Activated T-cell treated with anti-CD3 and anti-CD28 coated beads, Interleukin-2, amount 50 U/mL, for 72 hours (primary cell): Measurements from ENCODE around the gene MYT1. TPM values are rescaled to one million over a fixed set of nuclear protein-coding genes. Genes with fewer than 3 reads are reported as not detected.

Source experiments
- ATAC-seq, 2 donors: fragments of 150-1000 bp; cut with Tn5 transposase; replicated peaks in 1 of 2; 2 replicates each; pipeline ENCODE4 v1.10.0; 2021; ENCODE audit warnings: moderate library complexity in 2 of 2, mild to moderate bottlenecking in 1 of 2
- DNase-seq, 2 donors: peaks; one replicate each; pipeline ENCODE4 v3.0.0; 2021 to 2022; ENCODE audit warnings: mixed read lengths in 1 of 2
- H3K27ac Mint-ChIP-seq: one replicate; pipeline ENCODE4 v1.8.0; 2022; ENCODE audit warnings: mild to moderate bottlenecking, moderate library complexity, mixed read lengths
- H3K27me3 Mint-ChIP-seq: one replicate; pipeline ENCODE4 v1.8.0; 2022; ENCODE audit warnings: low read depth, mixed read lengths
- H3K36me3 Mint-ChIP-seq, 2 donors: one replicate each; pipeline ENCODE4 v1.8.0; 2022; ENCODE audit warnings: mixed read lengths in 2 of 2, mild to moderate bottlenecking in 1 of 2; ENCODE audit not compliant: insufficient read depth in 2 of 2
- H3K4me1 Mint-ChIP-seq: one replicate; pipeline ENCODE4 v1.8.0; 2022; ENCODE audit warnings: low read depth, mixed read lengths
- H3K4me3 Mint-ChIP-seq, 2 donors: one replicate each; pipeline ENCODE4 v1.8.0; 2022; ENCODE audit warnings: mild to moderate bottlenecking in 2 of 2, mixed read lengths in 2 of 2, moderate library complexity in 2 of 2
- H3K9me3 Mint-ChIP-seq, 2 donors: one replicate each; pipeline ENCODE4 v1.8.0; 2022; ENCODE audit warnings: mixed read lengths in 2 of 2
- total RNA-seq, 2 donors: library from RNA; stranded (reverse); gene quantifications; one replicate each; pipeline ENCODE4 v1.2.3, GENCODE V29; 2022

The MYT1 gene
- total RNA-seq, 2 donors from 2014 or later: 0.12 to 0.23 TPM

DNA sequence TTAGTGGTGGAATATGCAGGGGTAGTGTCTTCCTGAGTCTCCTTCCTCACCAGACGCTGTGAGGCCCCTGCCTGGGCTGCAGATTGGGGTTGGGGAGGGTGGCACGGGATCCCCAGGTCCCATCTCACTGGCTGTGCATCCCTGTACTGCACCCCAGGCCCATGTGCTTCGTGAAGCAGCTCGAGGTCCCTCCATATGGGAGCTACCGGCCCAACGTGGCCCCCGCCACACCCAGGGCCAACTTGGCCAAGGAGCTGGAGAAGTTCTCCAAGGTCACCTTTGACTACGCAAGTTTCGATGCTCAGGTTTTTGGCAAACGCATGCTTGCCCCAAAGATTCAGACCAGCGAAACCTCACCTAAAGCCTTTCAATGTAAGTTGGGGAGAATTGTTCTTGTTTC lies 52.7 kb downstream of the MYT1 start:
- no peaks in the 10 kb centered on the region for H3K36me3 Mint-ChIP-seq
- H3K27ac Mint-ChIP-seq: no peak overlapping the region
- DNase-seq (no peak), ATAC-seq (no peak)
- H3K4me3 Mint-ChIP-seq: no peak overlapping the region
- peaks cover 7% of the 10 kb centered on the region for H3K4me1 Mint-ChIP-seq
- H3K9me3 Mint-ChIP-seq: no peaks in the 10 kb centered on the region
- H3K27me3 Mint-ChIP-seq: no peaks in the 10 kb centered on the region

DNA sequence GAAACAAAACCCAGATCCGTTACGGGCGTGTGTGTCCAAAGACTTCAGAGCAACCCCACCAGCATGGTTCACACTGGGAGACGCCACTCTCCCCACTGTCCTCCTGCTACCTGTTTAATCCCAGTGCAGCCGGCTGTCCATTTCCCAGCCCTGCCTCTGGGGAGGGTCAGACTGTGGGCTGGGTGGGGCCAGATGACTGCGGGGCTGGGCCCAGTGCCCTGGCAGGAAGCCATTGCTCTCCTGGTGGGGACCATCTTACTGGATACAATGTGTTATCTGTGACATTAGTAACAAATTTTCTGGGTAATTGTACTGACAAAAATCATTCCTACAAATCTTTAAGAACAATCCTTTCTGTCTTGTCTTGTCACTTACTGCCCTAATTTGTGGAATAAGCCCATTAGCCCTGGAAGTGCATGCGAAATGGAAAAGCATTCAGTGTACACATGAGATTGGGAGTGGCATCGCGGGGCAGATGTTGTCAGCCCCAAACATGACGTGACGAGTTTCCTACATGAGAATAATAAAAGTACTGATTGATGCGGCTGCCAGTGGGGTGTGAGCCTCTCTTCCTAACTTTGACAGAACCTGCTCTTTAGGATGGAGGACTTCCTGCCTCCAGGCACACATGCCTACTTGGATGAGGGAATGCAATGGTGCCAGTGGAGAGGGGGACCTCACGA lies 53.4 kb downstream of the MYT1 start:
- Mint-ChIP-seq H3K27me3 (no peaks in the 10 kb centered on the region), H3K4me3 (no peak overlapping the region), H3K4me1 (peaks cover 7% of the 10 kb centered on the region), H3K9me3 (no peaks in the 10 kb centered on the region), H3K27ac (no peak overlapping the region), H3K36me3 (no peaks in the 10 kb centered on the region)
- DNase-seq: no peak
- ATAC-seq: no peak

DNA sequence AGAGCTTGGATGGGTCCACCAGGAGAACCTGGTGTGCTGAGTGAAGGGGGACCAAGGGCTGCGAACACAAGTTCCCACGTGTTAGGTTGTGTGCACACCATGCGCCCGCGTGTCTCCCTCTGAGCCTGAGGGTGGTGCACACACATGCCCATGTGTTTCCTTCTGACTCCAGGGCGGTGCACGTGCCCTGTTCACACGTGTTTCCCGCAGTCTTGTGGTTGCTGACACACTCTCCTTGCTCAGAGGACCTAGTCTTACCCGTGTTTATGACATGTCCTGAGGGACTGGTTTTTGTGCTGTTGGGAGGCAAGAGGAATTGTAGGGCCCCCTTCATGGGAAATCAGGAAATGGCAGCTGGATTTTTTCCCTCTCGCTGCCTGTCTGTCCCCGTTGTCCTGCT lies 55.0 kb downstream of the MYT1 start:
- peaks cover 9% of the 10 kb centered on the region for H3K4me1 Mint-ChIP-seq
- no peak for ATAC-seq
- H3K36me3 Mint-ChIP-seq: no peaks in the 10 kb centered on the region
- H3K9me3 Mint-ChIP-seq: no peaks in the 10 kb centered on the region
- no peaks in the 10 kb centered on the region for H3K27me3 Mint-ChIP-seq
- H3K4me3 Mint-ChIP-seq: no peak overlapping the region
- no peak overlapping the region for H3K27ac Mint-ChIP-seq
- no peak for DNase-seq

DNA sequence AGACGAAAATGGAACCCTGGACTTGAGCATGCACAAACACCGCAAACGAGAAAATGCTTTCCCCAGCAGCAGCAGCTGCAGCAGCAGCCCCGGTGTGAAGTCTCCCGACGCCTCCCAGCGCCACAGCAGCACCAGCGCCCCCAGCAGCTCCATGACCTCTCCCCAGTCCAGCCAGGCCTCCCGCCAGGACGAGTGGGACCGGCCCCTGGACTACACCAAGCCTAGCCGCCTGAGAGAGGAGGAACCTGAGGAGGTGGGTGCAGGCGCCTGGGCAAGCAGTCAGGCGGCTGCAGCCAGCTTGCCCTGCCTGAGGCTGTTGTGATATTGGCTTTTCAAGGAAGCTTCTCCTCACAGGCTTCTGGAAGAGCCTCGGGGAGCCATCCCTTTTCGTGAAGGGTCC lies 55.5 kb downstream of the MYT1 start:
- no peak for DNase-seq
- Mint-ChIP-seq H3K27ac (no peak overlapping the region), H3K36me3 (no peaks in the 10 kb centered on the region), H3K4me1 (peaks cover 12% of the 10 kb centered on the region), H3K9me3 (no peaks in the 10 kb centered on the region), H3K4me3 (no peak overlapping the region), H3K27me3 (no peaks in the 10 kb centered on the region)
- no peak for ATAC-seq

- no peak for DNase-seq
- H3K9me3 Mint-ChIP-seq: no peaks in the 10 kb centered on the region
- no peaks in the 10 kb centered on the region for H3K27me3 Mint-ChIP-seq
- H3K36me3 Mint-ChIP-seq: no peaks in the 10 kb centered on the region
- no peak overlapping the region for H3K4me3 Mint-ChIP-seq
- no peak for ATAC-seq
- H3K27ac Mint-ChIP-seq: no peak overlapping the region
- peaks cover 12% of the 10 kb centered on the region for H3K4me1 Mint-ChIP-seq
Measured at GRCh38 chr20:64220420-64220819, 56.2 kb downstream of the MYT1 start.

- Mint-ChIP-seq H3K9me3 (no peaks in the 10 kb centered on the region), H3K27ac (no peak overlapping the region), H3K27me3 (no peaks in the 10 kb centered on the region), H3K36me3 (no peaks in the 10 kb centered on the region), H3K4me1 (peaks cover 12% of the 10 kb centered on the region), H3K4me3 (no peak overlapping the region)
- ATAC-seq (no peak), DNase-seq (no peak)
Measured at GRCh38 chr20:64220891-64221527, 56.8 kb downstream of the MYT1 start.

GRCh38 chr20:64222291-64222735 lies 58.1 kb downstream of the MYT1 start:
- Mint-ChIP-seq H3K36me3 (no peaks in the 10 kb centered on the region), H3K27me3 (no peaks in the 10 kb centered on the region), H3K27ac (no peak overlapping the region), H3K4me3 (no peak overlapping the region), H3K4me1 (peaks cover 12% of the 10 kb centered on the region), H3K9me3 (no peaks in the 10 kb centered on the region)
- ATAC-seq: no peak
- DNase-seq: no peak

GRCh38 chr20:64222851-64223525 lies 58.7 kb downstream of the MYT1 start:
- DNase-seq: no peak

GRCh38 chr20:64223526-64224067 lies 59.3 kb downstream of the MYT1 start:
- DNase-seq: no peak
- ATAC-seq: no peak
- H3K4me1 Mint-ChIP-seq: peaks cover 12% of the 10 kb centered on the region
- H3K27me3 Mint-ChIP-seq: no peaks in the 10 kb centered on the region
- no peaks in the 10 kb centered on the region for H3K9me3 Mint-ChIP-seq
- H3K36me3 Mint-ChIP-seq: no peaks in the 10 kb centered on the region
- no peak overlapping the region for H3K27ac Mint-ChIP-seq
- no peak overlapping the region for H3K4me3 Mint-ChIP-seq

More at GRCh38 chr20:64222851-64223525, 58.7 kb downstream of the MYT1 start:
- H3K4me3 Mint-ChIP-seq: no peak overlapping the region
- no peaks in the 10 kb centered on the region for H3K36me3 Mint-ChIP-seq
- no peaks in the 10 kb centered on the region for H3K27me3 Mint-ChIP-seq
- no peak overlapping the region for H3K27ac Mint-ChIP-seq
- H3K9me3 Mint-ChIP-seq: no peaks in the 10 kb centered on the region
- no peak for ATAC-seq
- H3K4me1 Mint-ChIP-seq: peaks cover 12% of the 10 kb centered on the region

DNA sequence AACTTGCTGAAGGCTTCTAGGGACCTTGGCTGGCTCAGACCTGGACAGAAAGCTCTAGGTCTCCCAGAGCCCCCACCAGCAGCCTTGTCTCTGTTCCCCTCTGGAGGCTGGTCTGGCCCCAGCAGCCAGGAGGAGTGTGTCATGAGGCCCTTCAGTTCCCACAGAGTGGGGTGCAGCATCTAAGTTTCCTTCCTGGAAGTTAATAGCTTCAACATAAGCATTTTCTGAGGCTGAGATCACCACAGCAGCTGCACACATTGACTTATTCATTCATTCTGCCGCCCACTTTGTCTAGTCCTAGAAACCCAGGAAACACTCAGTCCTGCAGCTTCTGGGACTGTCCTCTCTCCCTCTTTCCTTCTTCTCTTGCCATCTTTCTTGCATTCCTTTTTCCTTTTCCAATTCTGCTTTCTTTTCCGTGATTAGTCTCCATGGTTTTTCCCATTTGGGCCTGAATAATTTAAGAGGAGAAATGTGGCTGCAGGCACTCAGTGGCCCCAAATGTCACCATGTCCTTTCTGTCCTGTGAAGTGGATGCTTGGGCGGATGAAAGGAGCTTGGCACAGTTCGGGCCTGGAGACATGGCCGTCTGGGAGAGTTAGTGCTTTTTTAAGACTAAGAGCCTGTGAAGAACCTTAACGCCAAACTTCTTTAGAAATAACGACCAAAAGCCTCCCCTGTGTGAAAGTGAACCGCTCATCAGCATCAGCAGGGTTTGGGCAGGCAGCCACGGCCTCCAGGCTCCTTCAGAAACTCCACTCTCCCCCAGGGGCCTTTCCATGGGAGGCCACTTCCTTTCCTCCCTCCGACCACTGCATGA lies 60.3 kb downstream of the MYT1 start:
- DNase-seq (no peak), ATAC-seq (peak in 1 of 2 donors; percentile 50)
- Mint-ChIP-seq H3K27ac (no peak overlapping the region), H3K9me3 (no peaks in the 10 kb centered on the region), H3K36me3 (no peaks in the 10 kb centered on the region), H3K4me3 (no peak overlapping the region), H3K4me1 (peaks cover 12% of the 10 kb centered on the region), H3K27me3 (no peaks in the 10 kb centered on the region)

GRCh38 chr20:64225171-64225595 lies 60.9 kb downstream of the MYT1 start:
- H3K9me3 Mint-ChIP-seq: no peaks in the 10 kb centered on the region
- no peak for DNase-seq
- H3K36me3 Mint-ChIP-seq: no peaks in the 10 kb centered on the region
- no peaks in the 10 kb centered on the region for H3K27me3 Mint-ChIP-seq
- no peak overlapping the region for H3K27ac Mint-ChIP-seq
- no peak overlapping the region for H3K4me3 Mint-ChIP-seq
- H3K4me1 Mint-ChIP-seq: peaks cover 12% of the 10 kb centered on the region
- ATAC-seq: no peak

- Mint-ChIP-seq H3K4me1 (peaks cover 12% of the 10 kb centered on the region), H3K4me3 (no peak overlapping the region), H3K27ac (no peak overlapping the region), H3K9me3 (no peaks in the 10 kb centered on the region), H3K36me3 (no peaks in the 10 kb centered on the region), H3K27me3 (no peaks in the 10 kb centered on the region)
- ATAC-seq (no peak), DNase-seq (no peak)
Measured at GRCh38 chr20:64225828-64226598, 61.8 kb downstream of the MYT1 start.
